ENCODE measurements around the gene MYO1E. TPM values are rescaled to one million over a fixed set of nuclear protein-coding genes. Genes with fewer than 3 reads are reported as not detected.

The MYO1E gene
- total RNA-seq, 2 donors from 2014 or later, result 252 to 329 TPM

DNA sequence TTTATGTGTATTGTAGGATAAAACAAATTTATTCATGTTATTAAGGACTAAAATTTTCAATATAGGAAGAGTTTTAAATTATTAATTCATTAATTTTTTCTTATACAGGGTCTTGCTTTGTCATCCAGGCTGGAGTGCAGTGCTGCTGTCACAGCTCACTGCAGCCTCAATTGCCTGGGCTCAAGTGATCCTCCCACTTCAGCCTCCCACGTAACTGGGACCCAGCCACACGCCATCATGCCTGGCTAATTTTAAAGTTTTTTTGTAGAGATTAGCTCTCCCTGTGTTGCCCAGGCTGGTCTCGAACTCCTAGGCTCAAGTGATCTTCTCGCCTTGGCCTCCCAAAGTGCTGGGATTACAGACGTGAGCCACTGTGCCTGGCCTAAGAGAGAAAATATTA is 253.0 kb downstream of the MYO1E start:
- intact Hi-C loops (cut with DNase I), result no loop called here
- Histone ChIP-seq H3K36me3 (no peaks in the 10 kb centered on the region), H3K4me3 (no peak overlapping the region), H3K9me3 (no peaks in the 10 kb centered on the region), H3K27ac (no peak overlapping the region), H3K9ac (ENCODE audit: low read depth in 2 of 2, low read length in 2 of 2) (no peak overlapping the region), H3K27me3 (no peaks in the 10 kb centered on the region), H3K4me1 (peaks cover 4% of the 10 kb centered on the region)
- no peak for DNase-seq
- no peak for TF ChIP-seq CTCF (IDR thresholded peaks at IDR 0.05)

DNA sequence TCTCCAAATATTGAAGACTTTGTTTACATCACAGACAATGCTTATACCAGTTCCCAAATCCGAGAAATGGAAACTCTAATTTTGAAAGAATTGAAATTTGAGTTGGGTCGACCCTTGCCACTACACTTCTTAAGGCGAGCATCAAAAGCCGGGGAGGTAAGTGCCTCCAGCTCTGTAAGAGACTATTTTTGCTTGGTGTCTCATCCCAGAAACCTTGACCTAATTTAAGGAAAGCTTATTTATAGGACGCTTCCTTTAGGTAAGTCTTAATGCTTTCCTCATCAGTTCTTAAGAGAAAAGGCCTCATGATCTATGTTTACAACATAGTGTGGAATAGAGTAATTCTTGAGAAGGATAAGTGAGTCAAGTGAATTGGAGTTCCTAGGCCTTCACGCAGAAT is 255.9 kb downstream of the MYO1E start:
- Histone ChIP-seq H3K36me3 (peaks cover 6% of the 10 kb centered on the region), H3K27me3 (no peaks in the 10 kb centered on the region), H3K27ac (no peak overlapping the region), H3K9ac (ENCODE audit: low read depth in 2 of 2, low read length in 2 of 2) (no peak overlapping the region), H3K9me3 (no peaks in the 10 kb centered on the region), H3K4me1 (no peaks in the 10 kb centered on the region), H3K4me3 (no peak overlapping the region)
- TF ChIP-seq CTCF (IDR thresholded peaks at IDR 0.05), result no peak
- intact Hi-C loops (cut with DNase I), result no loop called here
- no peak for DNase-seq

DNA sequence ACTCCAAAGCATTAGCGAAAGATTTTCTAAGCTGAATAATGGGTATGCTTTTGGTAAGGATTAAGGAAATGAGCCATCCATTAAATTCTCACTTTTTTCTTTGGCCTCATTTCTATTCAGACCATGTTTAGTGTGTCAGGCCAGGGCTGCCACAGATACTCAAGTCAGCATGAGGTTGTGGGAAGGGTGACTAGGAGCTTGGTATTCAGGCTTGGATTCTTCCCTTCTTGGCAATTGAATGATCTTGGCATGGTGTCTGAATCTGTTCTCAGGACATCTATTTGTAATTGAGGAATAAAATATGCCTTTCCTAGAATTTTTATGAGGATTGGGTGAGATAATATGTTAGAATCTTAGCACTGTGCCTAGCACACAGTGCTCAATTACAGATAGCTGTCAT is 256.5 kb downstream of the MYO1E start:
- TF ChIP-seq CTCF (IDR thresholded peaks at IDR 0.05), result no peak

DNA sequence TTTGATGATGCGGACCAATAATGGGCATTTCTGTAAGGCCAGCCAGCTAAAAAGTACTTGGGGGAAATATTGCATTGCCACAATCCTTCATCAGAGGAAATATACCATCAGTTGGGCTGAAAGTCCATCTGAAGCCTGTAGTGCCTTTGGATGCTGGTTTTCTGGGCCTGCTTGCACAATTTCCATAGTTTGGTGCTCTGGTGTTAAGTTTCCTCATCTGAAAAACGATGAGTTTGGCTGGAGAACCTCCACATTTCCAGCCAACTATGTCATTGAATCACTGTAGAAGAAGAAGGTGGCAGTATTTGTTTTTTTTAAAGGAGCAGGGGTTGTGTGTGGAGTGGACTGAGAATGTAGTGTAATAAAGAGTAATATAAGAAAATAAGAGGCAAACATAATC is 257.6 kb downstream of the MYO1E start:
- no peaks in the 10 kb centered on the region for H3K27me3 ChIP-seq
- no peak overlapping the region for H3K4me3 ChIP-seq

More for the DNA sequence above, 256.5 kb downstream of the MYO1E start:
- no peak overlapping the region for H3K9ac ChIP-seq (ENCODE audit: low read depth in 2 of 2, low read length in 2 of 2)
- no peaks in the 10 kb centered on the region for H3K9me3 ChIP-seq
- DNase-seq, result no peak
- intact Hi-C loops (cut with DNase I), result no loop called here
- no peaks in the 10 kb centered on the region for H3K27me3 ChIP-seq
- H3K4me3 ChIP-seq, result no peak overlapping the region
- peaks cover 6% of the 10 kb centered on the region for H3K36me3 ChIP-seq
- H3K4me1 ChIP-seq, result no peaks in the 10 kb centered on the region
- H3K27ac ChIP-seq, result no peak overlapping the region

DNA sequence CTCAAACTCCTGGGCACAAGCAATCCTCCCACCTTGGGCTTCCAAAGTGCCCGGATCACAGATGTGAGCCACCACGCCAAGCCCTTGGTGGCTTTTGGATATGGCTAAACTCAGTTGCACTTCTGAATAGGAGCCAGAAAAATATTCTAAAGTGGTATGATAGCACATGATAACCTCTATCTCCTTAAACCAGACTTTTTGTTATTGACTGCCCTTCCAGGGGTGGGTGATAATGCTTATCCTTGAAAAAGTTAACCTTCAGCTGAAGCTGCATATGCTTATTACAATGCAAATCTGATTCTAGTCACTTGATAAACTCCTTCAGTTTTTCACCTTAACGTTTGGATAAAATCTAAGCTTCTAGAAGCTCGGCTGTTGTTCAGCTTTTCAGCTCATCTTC is 261.4 kb downstream of the MYO1E start:
- DNase-seq, result no peak
- H3K27me3 ChIP-seq, result no peaks in the 10 kb centered on the region
- no peak overlapping the region for H3K9ac ChIP-seq (ENCODE audit: low read depth in 2 of 2, low read length in 2 of 2)
- no peak overlapping the region for H3K27ac ChIP-seq
- H3K9me3 ChIP-seq, result no peaks in the 10 kb centered on the region
- intact Hi-C loops (cut with DNase I), result no loop called here
- TF ChIP-seq CTCF (IDR thresholded peaks at IDR 0.05), result no peak
- H3K36me3 ChIP-seq, result peaks cover 6% of the 10 kb centered on the region
- H3K4me3 ChIP-seq, result no peak overlapping the region
- no peaks in the 10 kb centered on the region for H3K4me1 ChIP-seq

More for the DNA sequence above, 257.6 kb downstream of the MYO1E start:
- H3K27ac ChIP-seq, result no peak overlapping the region
- intact Hi-C loops (cut with DNase I), result no loop called here
- TF ChIP-seq CTCF (IDR thresholded peaks at IDR 0.05), result no peak
- DNase-seq, result no peak
- peaks cover 6% of the 10 kb centered on the region for H3K36me3 ChIP-seq
- no peaks in the 10 kb centered on the region for H3K9me3 ChIP-seq
- no peaks in the 10 kb centered on the region for H3K4me1 ChIP-seq
- H3K9ac ChIP-seq (ENCODE audit: low read depth in 2 of 2, low read length in 2 of 2), result no peak overlapping the region

- Histone ChIP-seq H3K4me1 (peaks cover 3% of the 10 kb centered on the region), H3K9me3 (no peaks in the 10 kb centered on the region), H3K27me3 (no peaks in the 10 kb centered on the region), H3K27ac (no peak overlapping the region), H3K4me3 (peak overlapping the region; percentile 58), H3K9ac (ENCODE audit: low read depth in 2 of 2, low read length in 2 of 2) (no peak overlapping the region), H3K36me3 (no peaks in the 10 kb centered on the region)
- DNase-seq, result no peak
- intact Hi-C loops (cut with DNase I), result no loop called here
- no peak for TF ChIP-seq CTCF (IDR thresholded peaks at IDR 0.05)
These were observed 266.8 kb downstream of the MYO1E start for GRCh38 chr15:59105854-59106253.
